H9 (cell line): Measurements from ENCODE around the gene SLC25A26. TPM values are rescaled to one million over a fixed set of nuclear protein-coding genes. Genes with fewer than 3 reads are reported as not detected.

Source experiments
- DNase-seq: peaks from one replicate; pipeline ENCODE4 v3.0.0-alpha.2; 2017
- H2AFZ ChIP-seq: one replicate; pipeline ENCODE4 v1.6.1; 2013; ENCODE audit warnings: mild to moderate bottlenecking, low read length, control low read depth, moderate library complexity
- H2AK5ac ChIP-seq: 2 replicates; pipeline ENCODE4 v1.6.1; 2013; ENCODE audit warnings: low read length, control low read depth, mixed read lengths; ENCODE audit not compliant: insufficient read length
- H2BK120ac ChIP-seq: one replicate; pipeline ENCODE4 v1.6.1; 2013; ENCODE audit warnings: low read depth, mild to moderate bottlenecking, low read length, control low read depth, inconsistent platforms; ENCODE audit not compliant: poor library complexity, severe bottlenecking
- H2BK12ac ChIP-seq: 2 replicates; pipeline ENCODE4 v1.6.1; 2013; ENCODE audit warnings: low read length, control low read depth, mixed read lengths, low read depth; ENCODE audit not compliant: insufficient read length
- H2BK15ac ChIP-seq: 2 replicates; pipeline ENCODE4 v1.6.1; 2013; ENCODE audit warnings: low read depth, low read length, control low read depth
- H2BK20ac ChIP-seq: one replicate; pipeline ENCODE4 v1.6.1; 2013; ENCODE audit warnings: low read depth, mild to moderate bottlenecking, low read length, control low read depth, inconsistent platforms; ENCODE audit not compliant: poor library complexity, severe bottlenecking
- H2BK5ac ChIP-seq: 2 replicates; pipeline ENCODE4 v1.6.1; 2013; ENCODE audit warnings: low read length, control low read depth, mixed read lengths; ENCODE audit not compliant: insufficient read length
- H3K14ac ChIP-seq: 2 replicates; pipeline ENCODE4 v1.6.1; 2013; ENCODE audit warnings: low read length, control low read depth; ENCODE audit not compliant: insufficient read depth
- H3K18ac ChIP-seq: 2 replicates; pipeline ENCODE4 v1.6.1; 2013; ENCODE audit warnings: low read depth, mild to moderate bottlenecking, mixed read lengths, low read length, control low read depth; ENCODE audit not compliant: insufficient read length
- H3K23ac ChIP-seq: 2 replicates; pipeline ENCODE4 v1.6.1; 2013; ENCODE audit warnings: low read length, control low read depth, mixed read lengths, low read depth; ENCODE audit not compliant: insufficient read length
- H3K23me2 ChIP-seq: 2 replicates; pipeline ENCODE4 v1.6.1; 2013; ENCODE audit warnings: low read depth, mild to moderate bottlenecking, mixed read lengths, low read length, control low read depth; ENCODE audit not compliant: insufficient read length, poor library complexity, severe bottlenecking
- H3K27ac ChIP-seq: 2 replicates; pipeline ENCODE4 v1.5.1; 2013; ENCODE audit warnings: low read length, control low read depth, mixed read lengths, low read depth; ENCODE audit not compliant: insufficient read length
- H3K27me3 ChIP-seq: 2 replicates; pipeline ENCODE4 v1.6.1; 2013; ENCODE audit warnings: low read length, control low read depth, inconsistent platforms; ENCODE audit not compliant: insufficient read depth
- H3K4ac ChIP-seq: 2 replicates; pipeline ENCODE4 v1.6.1; 2013; ENCODE audit warnings: low read depth, mild to moderate bottlenecking, control low read depth, inconsistent platforms, low read length, moderate library complexity
- H3K4me1 ChIP-seq: 2 replicates; pipeline ENCODE4 v1.6.1; 2013; ENCODE audit warnings: low read length, control low read depth, inconsistent platforms; ENCODE audit not compliant: insufficient read depth
- H3K4me2 ChIP-seq: 2 replicates; pipeline ENCODE4 v1.6.1; 2013; ENCODE audit warnings: low read length, control low read depth, mixed read lengths; ENCODE audit not compliant: insufficient read length, insufficient read depth
- H3K56ac ChIP-seq: 2 replicates; pipeline ENCODE4 v1.6.1; 2013; ENCODE audit warnings: low read depth, mild to moderate bottlenecking, mixed read lengths, low read length, control low read depth; ENCODE audit not compliant: insufficient read length
- H3K79me1 ChIP-seq: 2 replicates; pipeline ENCODE4 v1.6.1; 2013; ENCODE audit warnings: low read depth, mild to moderate bottlenecking, moderate library complexity, low read length, control low read depth, inconsistent platforms; ENCODE audit not compliant: insufficient read depth, poor library complexity, severe bottlenecking
- H3K79me2 ChIP-seq: 2 replicates; pipeline ENCODE4 v1.6.1; 2013; ENCODE audit warnings: low read length, control low read depth, inconsistent platforms; ENCODE audit not compliant: insufficient read depth
- H3K9ac ChIP-seq: 2 replicates; pipeline ENCODE4 v1.6.1; 2013; ENCODE audit warnings: low read length, control low read depth, mixed read lengths; ENCODE audit not compliant: insufficient read length; ENCODE audit errors: extremely low read depth
- H3K9me3 ChIP-seq: one replicate; pipeline ENCODE4 v1.6.1; 2013; ENCODE audit warnings: low read depth, low read length, inconsistent platforms; ENCODE audit not compliant: control insufficient read depth
- H3T11ph ChIP-seq: one replicate; pipeline ENCODE4 v1.6.1; 2013; ENCODE audit warnings: mild to moderate bottlenecking, low read length, control low read depth, inconsistent platforms
- H4K20me1 ChIP-seq: one replicate; pipeline ENCODE4 v1.6.1; 2013; ENCODE audit not compliant: control insufficient read depth, insufficient read length, insufficient read depth
- H4K5ac ChIP-seq: 2 replicates; pipeline ENCODE4 v1.6.1; 2013; ENCODE audit warnings: low read depth, mild to moderate bottlenecking, mixed read lengths, low read length, control low read depth; ENCODE audit not compliant: insufficient read length
- H4K8ac ChIP-seq: replicated peaks from 2 replicates; pipeline ENCODE4 v1.6.1; 2013; ENCODE audit warnings: low read length, control low read depth, mixed read lengths, low read depth; ENCODE audit not compliant: insufficient read length
- H4K91ac ChIP-seq: 2 replicates; pipeline ENCODE4 v1.6.1; 2013; ENCODE audit warnings: low read depth, mild to moderate bottlenecking, moderate library complexity, mixed read lengths, low read length, control low read depth; ENCODE audit not compliant: insufficient read length
- H3K27ac Mint-ChIP-seq, 3 experiments: 2 replicates in 2 of 3; 3 replicates in 1 of 3; pipeline ENCODE4 v1.8.0; 2020 to 2021; ENCODE audit warnings: mixed read lengths in 3 of 3, mild to moderate bottlenecking in 1 of 3, moderate library complexity in 1 of 3
- H3K27me3 Mint-ChIP-seq: 2 replicates; pipeline ENCODE4 v1.8.0; 2021; ENCODE audit warnings: low read depth, mild to moderate bottlenecking, moderate library complexity, mixed read lengths
- H3K36me3 Mint-ChIP-seq, 3 experiments: 2 replicates in 2 of 3; 3 replicates in 1 of 3; pipeline ENCODE4 v1.8.0; 2020 to 2021; ENCODE audit warnings: low read depth in 3 of 3, mixed read lengths in 3 of 3; ENCODE audit not compliant: insufficient read depth in 1 of 3
- H3K4me1 Mint-ChIP-seq, 2 experiments: 2 replicates each; pipeline ENCODE4 v1.8.0; 2020; ENCODE audit warnings: mixed read lengths in 2 of 2
- H3K4me3 Mint-ChIP-seq, 2 experiments: 2 replicates in 1 of 2; 3 replicates in 1 of 2; pipeline ENCODE4 v1.8.0; 2020 to 2021; ENCODE audit warnings: mild to moderate bottlenecking in 2 of 2, mixed read lengths in 2 of 2, moderate library complexity in 1 of 2
- H3K9me3 Mint-ChIP-seq, 2 experiments: 2 replicates in 1 of 2; 3 replicates in 1 of 2; pipeline ENCODE4 v1.8.0; 2020; ENCODE audit warnings: mild to moderate bottlenecking in 2 of 2, mixed read lengths in 2 of 2, moderate library complexity in 1 of 2
- CTCF ChIP-seq: fragments of 200-600 bp; sonication (generic); conservative IDR thresholded peaks from 3 replicates; pipeline ENCODE4 v1.8.0; 2021; ENCODE audit warnings: antibody characterized with exemption, mild to moderate bottlenecking
- WGBS: extraction: QIAGEN DNeasy Blood & Tissue Kit; methylation state at CpG from one replicate; pipeline ENCODE4 v1.1.7; 2013; ENCODE audit warnings: missing lambda C conversion rate, low lambda C conversion rate, mixed read lengths; ENCODE audit not compliant: insufficient read length; ENCODE audit errors: extremely low coverage; 5-methylcytosine and 5-hydroxymethylcytosine counted together
- total RNA-seq: library from RNA; stranded (reverse); gene quantifications from 2 replicates; pipeline ENCODE4 v1.2.1, GENCODE V29; 2021

SLC25A26 gene
- total RNA-seq, 1 experiment from 2014 or later = 30.2 TPM

- Histone ChIP-seq H3K4me2 (no peak overlapping the region), H3K14ac (no peak overlapping the region), H3K4me1 (no peaks in the 10 kb centered on the region), H3K56ac (no peak overlapping the region), H2BK12ac (no peak overlapping the region), H3T11ph (no peak overlapping the region), H3K18ac (no peak overlapping the region), H3K9me3 (no peaks in the 10 kb centered on the region), H3K27me3 (no peaks in the 10 kb centered on the region), H4K5ac (no peak overlapping the region), H2BK15ac (no peak overlapping the region), H3K4ac (no peak overlapping the region), H2AFZ (no peak overlapping the region), H2BK20ac (no peak overlapping the region), H3K23ac (no peak overlapping the region), H3K9ac (no peak overlapping the region), H3K79me1 (no peaks in the 10 kb centered on the region), H2AK5ac (no peak overlapping the region), H2BK120ac (no peak overlapping the region), H3K23me2 (no peaks in the 10 kb centered on the region), H4K20me1 (peaks cover 3% of the 10 kb centered on the region), H3K79me2 (no peaks in the 10 kb centered on the region), H2BK5ac (no peak overlapping the region), H4K8ac (no peak overlapping the region), H4K91ac (no peak overlapping the region), H3K27ac (no peak overlapping the region)
- no peak for TF ChIP-seq CTCF
- peak; percentile 19 for DNase-seq
- H3K27me3 Mint-ChIP-seq = no peaks in the 10 kb centered on the region
- peaks cover 4 to 11% of the 10 kb centered on the region in 2 experiments for H3K4me1 Mint-ChIP-seq
- H3K4me3 Mint-ChIP-seq = no peak overlapping the region
- H3K9me3 Mint-ChIP-seq = no peaks in the 10 kb centered on the region
- peak overlapping the region in 1 of 3 experiments; percentile 42; a peak in 1 of 7 replicates for H3K27ac Mint-ChIP-seq
- H3K36me3 Mint-ChIP-seq = peaks cover 85 to 100% (median 99%) of the 10 kb centered on the region in 3 experiments
- WGBS = no CpG with 5 or more reads among the region's 7 CpGs
Measured at GRCh38 chr3:66381626-66382025, 160.8 kb downstream of the SLC25A26 start.
